Right lung (tissue), 5 donors: ENCODE measurements around the gene COL26A1. TPM values are rescaled to one million over a fixed set of nuclear protein-coding genes. Genes with fewer than 3 reads are reported as not detected.
"Not testable (repeated sequence)": the region's sequence is repeated elsewhere in the genome, so short reads cannot be mapped to it uniquely, and the experiment has no call there.

ENCODE experiments used
- DNase-seq, 2 donors: peaks; one replicate each; pipeline ENCODE4 v3.0.0-alpha.2; 2013
- polyA plus RNA-seq, 5 donors: library from polyadenylated mRNA; unstranded; fragments of 120-200 nt; gene quantifications; one replicate each; pipeline versions ENCODE4 v1.2.1 to v1.2.3, GENCODE V29; 2013; ENCODE audit warnings: inconsistent platforms in 1 of 5, low replicate concordance in 1 of 5; ENCODE audit not compliant: insufficient read length in 5 of 5, insufficient read depth in 1 of 5

COL26A1 gene
- polyA plus RNA-seq, 5 donors: 5.9 to 8.6 (median 6.0) TPM

- DNase-seq: no peak
Observed at GRCh38 chr7:101593556-101593955, 230.9 kb downstream of the COL26A1 start.

- no peak for DNase-seq
Observed at GRCh38 chr7:101594790-101595189, 232.1 kb downstream of the COL26A1 start.

- no peak for DNase-seq
Observed at GRCh38 chr7:101595246-101595645, 232.6 kb downstream of the COL26A1 start.

- no peak for DNase-seq
Observed at GRCh38 chr7:101595766-101596537, 233.3 kb downstream of the COL26A1 start.

- DNase-seq: no peak
Observed at GRCh38 chr7:101596898-101597297, 234.2 kb downstream of the COL26A1 start.

- no peak for DNase-seq
Observed at GRCh38 chr7:101597941-101598340, 235.3 kb downstream of the COL26A1 start.

GRCh38 chr7:101598422-101598985, 235.8 kb downstream of the COL26A1 start:
- DNase-seq: peak; percentile 77

- DNase-seq: no peak
Observed at GRCh38 chr7:101598986-101599771, 236.5 kb downstream of the COL26A1 start.

- no peak for DNase-seq
Observed at GRCh38 chr7:101599787-101600186, 237.1 kb downstream of the COL26A1 start.

GRCh38 chr7:101602082-101602481, 239.4 kb downstream of the COL26A1 start:
- no peak for DNase-seq

- DNase-seq: peak; percentile 69 to 81
Observed at GRCh38 chr7:101602484-101603241, 240.0 kb downstream of the COL26A1 start.

GRCh38 chr7:101604331-101604933, 241.8 kb downstream of the COL26A1 start:
- no peak for DNase-seq

GRCh38 chr7:101604934-101605332, 242.3 kb downstream of the COL26A1 start:
- not testable (repeated sequence) for DNase-seq

- no peak for DNase-seq
Observed at GRCh38 chr7:101605611-101606497, 243.2 kb downstream of the COL26A1 start.

GRCh38 chr7:101606498-101606923, 243.8 kb downstream of the COL26A1 start:
- DNase-seq: no peak

Other genes starting within 250 kb of the COL26A1 start
- 1 to 10 TPM; 2.0 to 4.6 (median 3.6) TPM for gene SERPINE1, start 235.8 kb upstream of the COL26A1 start, polyA plus RNA-seq
- gene AP1S1, start 208.4 kb upstream of the COL26A1 start, polyA plus RNA-seq: 100 to 1,000 TPM in 1 of 5 donors, 10 to 100 TPM in 4; 77.4 to 100 (median 82.7) TPM
- gene VGF, start 197.3 kb upstream of the COL26A1 start, polyA plus RNA-seq: 1 to 10 TPM in 1 of 5 donors, under 1 TPM in 4; 0.54 to 1.4 (median 0.90) TPM
- under 1 TPM in 3 of 5 donors, not detected in 2; 0.05 to 0.12 (median 0.08) TPM for gene NAT16, start 182.6 kb upstream of the COL26A1 start, polyA plus RNA-seq
- gene MOGAT3, start 161.8 kb upstream of the COL26A1 start, polyA plus RNA-seq: under 1 TPM in 3 of 5 donors, not detected in 2; 0.07 to 0.15 (median 0.09) TPM
- 10 to 100 TPM; 39.6 to 72.2 (median 55.9) TPM for gene PLOD3, start 145.3 kb upstream of the COL26A1 start, polyA plus RNA-seq
- gene ZNHIT1, start 144.7 kb upstream of the COL26A1 start, polyA plus RNA-seq: 10 to 100 TPM; 42.7 to 77.4 (median 53.5) TPM
- gene CLDN15, start 125.1 kb upstream of the COL26A1 start, polyA plus RNA-seq: 10 to 100 TPM; 11.5 to 20.2 (median 16.4) TPM
- gene FIS1, start 117.8 kb upstream of the COL26A1 start, polyA plus RNA-seq: 100 to 1,000 TPM; 121 to 163 (median 125) TPM
- gene IFT22, start 41.1 kb upstream of the COL26A1 start, polyA plus RNA-seq: 10 to 100 TPM; 49.6 to 53.1 (median 52.1) TPM